SK-N-SH (cell line): ENCODE results near the gene ANKK1. TPM values are rescaled to one million over a fixed set of nuclear protein-coding genes. Genes with fewer than 3 reads are reported as not detected.

Experiments
- CTCF ChIA-PET: fragments of 300-600, 350-600 bp; formaldehyde crosslinking; extraction: SDS; loops from one replicate; lab custom pipeline; 2021; lab: Yijun Ruan, JAX
- POLR2A ChIA-PET: fragments of 350-600 bp; sonication (Branson Sonifier 250); formaldehyde crosslinking; extraction: SDS; loops from one replicate; lab custom pipeline; 2020; ENCODE audit warnings: antibody characterized with exemption, inconsistent platforms; lab: Yijun Ruan, JAX
- DNase-seq: peaks from one replicate; pipeline ENCODE4 v3.0.0; 2012
- H2AFZ ChIP-seq: fragments of 200-600 bp; sonication (generic); 2 replicates; pipeline ENCODE4 v1.8.1; 2016; ENCODE audit warnings: antibody characterized with exemption, mild to moderate bottlenecking, low read depth
- H3F3A ChIP-seq: fragments of 200-600 bp; sonication (generic); replicated peaks from 2 replicates; pipeline ENCODE3; 2016; ENCODE audit warnings: antibody characterized with exemption, mild to moderate bottlenecking; ENCODE audit not compliant: insufficient read depth
- H3K27ac ChIP-seq, 2 experiments: fragments of 200-500 bp in 1 of 2; fragments of 200-600 bp in 1 of 2; sonication (Bioruptor generic) in 1 of 2; sonication (generic), shearing (Covaris generic) in 1 of 2; 2 replicates each; pipeline versions ENCODE4 v1.5.1 to v1.6.1; 2014 to 2016; ENCODE audit warnings: low read depth in 2 of 2, inconsistent platforms in 1 of 2, low read length in 1 of 2, mild to moderate bottlenecking in 1 of 2, mixed read lengths in 1 of 2
- H3K27me3 ChIP-seq: fragments of 200-600 bp; sonication (generic), shearing (Covaris generic); 2 replicates; pipeline ENCODE4 v1.6.1; 2016; ENCODE audit warnings: mixed run types; ENCODE audit not compliant: insufficient read depth
- H3K36me3 ChIP-seq, 2 experiments: fragments of 200-500 bp in 1 of 2; fragments of 200-600 bp in 1 of 2; sonication (Bioruptor generic) in 1 of 2; sonication (generic) in 1 of 2; replicated peaks in 1 of 2; 2 replicates each; pipeline versions ENCODE3 to v1.5.1; 2014 to 2016; ENCODE audit warnings: low read length in 1 of 2, mild to moderate bottlenecking in 1 of 2; ENCODE audit not compliant: insufficient read depth in 2 of 2, control insufficient read depth in 1 of 2
- H3K4me1 ChIP-seq, 2 experiments: fragments of 200-500 bp in 1 of 2; fragments of 200-600 bp in 1 of 2; sonication (Bioruptor generic) in 1 of 2; sonication (generic), shearing (Covaris generic) in 1 of 2; 2 replicates each; pipeline versions ENCODE4 v1.5.1 to v1.6.1; 2014 to 2016; ENCODE audit warnings: low read depth in 1 of 2, low read length in 1 of 2, mixed run types in 1 of 2; ENCODE audit not compliant: insufficient read depth in 2 of 2, control insufficient read depth in 1 of 2
- H3K4me2 ChIP-seq: fragments of 200-600 bp; sonication (generic), shearing (Covaris generic); 2 replicates; pipeline ENCODE4 v1.6.1; 2017; ENCODE audit warnings: mixed run types
- H3K4me3 ChIP-seq, 2 experiments: fragments of 200-500 bp in 1 of 2; fragments of 200-600 bp in 1 of 2; sonication (Bioruptor generic) in 1 of 2; sonication (generic), shearing (Covaris generic) in 1 of 2; 2 replicates each; pipeline versions ENCODE4 v1.5.1 to v1.8.1; 2014 to 2016; ENCODE audit warnings: low read depth in 2 of 2, inconsistent platforms in 1 of 2, low read length in 1 of 2, mild to moderate bottlenecking in 1 of 2, mixed read lengths in 1 of 2, moderate library complexity in 1 of 2
- H3K79me2 ChIP-seq: fragments of 200-600 bp; sonication (generic); 2 replicates; pipeline ENCODE4 v1.8.1; 2017; ENCODE audit warnings: mild to moderate bottlenecking; ENCODE audit not compliant: insufficient read depth
- H3K9ac ChIP-seq: fragments of 200-600 bp; sonication (generic); 2 replicates; pipeline ENCODE4 v1.6.1; 2017; ENCODE audit warnings: mixed run types
- H3K9me2 ChIP-seq: fragments of 200-600 bp; sonication (generic); 2 replicates; pipeline ENCODE4 v1.6.1; 2017; ENCODE audit warnings: mixed run types
- H3K9me3 ChIP-seq: fragments of 200-600 bp; sonication (generic); 2 replicates; pipeline ENCODE4 v1.6.1; 2017; ENCODE audit warnings: mixed run types, mild to moderate bottlenecking, moderate library complexity
- H4K20me1 ChIP-seq: fragments of 200-600 bp; sonication (generic); 2 replicates; pipeline ENCODE4 v1.6.1; 2017; ENCODE audit warnings: mild to moderate bottlenecking, mixed run types; ENCODE audit not compliant: insufficient read depth
- EP300 ChIP-seq, 2 experiments: IDR thresholded peaks; 2 replicates each; pipeline versions ENCODE4 v1.4.0 to v1.6.1; 2012; ENCODE audit warnings: borderline replicate concordance in 1 of 2, low read depth in 1 of 2, low read length in 1 of 2
- FOSL2 ChIP-seq: IDR thresholded peaks from 2 replicates; pipeline ENCODE4 v1.4.0; 2012; ENCODE audit warnings: low read depth, mild to moderate bottlenecking, moderate library complexity, borderline replicate concordance
- GABPA ChIP-seq: IDR thresholded peaks from 2 replicates; pipeline ENCODE4 v1.4.0; 2012; ENCODE audit warnings: low read depth, mild to moderate bottlenecking
- GATA2 ChIP-seq: sonication (generic); formaldehyde crosslinking; IDR thresholded peaks from 2 replicates; pipeline ENCODE4 v1.5.0; 2020; ENCODE audit warnings: mild to moderate bottlenecking, missing genetic modification reagents
- MEF2A ChIP-seq: IDR thresholded peaks from 2 replicates; pipeline ENCODE4 v1.4.0; 2012; ENCODE audit warnings: low read depth, borderline replicate concordance
- NFIC ChIP-seq: IDR thresholded peaks from 2 replicates; pipeline ENCODE4 v1.4.0; 2012; ENCODE audit warnings: borderline replicate concordance
- POLR2AphosphoS5 ChIP-seq: IDR thresholded peaks from 2 replicates; pipeline ENCODE4 v1.6.1; 2012; ENCODE audit warnings: low read depth, low read length
- RCOR1 ChIP-seq: fragments of 150-350 bp; IDR thresholded peaks from 2 replicates; pipeline ENCODE4 v1.6.1; 2017; ENCODE audit warnings: antibody characterized with exemption, low read length
- RXRA ChIP-seq: IDR thresholded peaks from 2 replicates; pipeline ENCODE4 v1.4.0; 2012; ENCODE audit warnings: low read depth, mild to moderate bottlenecking, borderline replicate concordance
- SIN3A ChIP-seq: IDR thresholded peaks from 2 replicates; pipeline ENCODE4 v1.6.1; 2012; ENCODE audit warnings: low read depth, mild to moderate bottlenecking, low read length, moderate library complexity, borderline replicate concordance
- TAF1 ChIP-seq: IDR thresholded peaks from 2 replicates; pipeline ENCODE4 v1.6.1; 2012; ENCODE audit warnings: low read depth, mild to moderate bottlenecking, low read length, moderate library complexity, borderline replicate concordance
- TCF12 ChIP-seq: IDR thresholded peaks from 2 replicates; pipeline ENCODE4 v1.4.0; 2012
- TEAD4 ChIP-seq: IDR thresholded peaks from 2 replicates; pipeline ENCODE4 v1.4.0; 2012; ENCODE audit warnings: mild to moderate bottlenecking, borderline replicate concordance; ENCODE audit not compliant: insufficient read depth
- YY1 ChIP-seq: IDR thresholded peaks from 2 replicates; pipeline ENCODE4 v1.4.0; 2012; ENCODE audit warnings: low read depth, mild to moderate bottlenecking
- WGBS: methylation state at CpG from one replicate; pipeline ENCODE4 v1.1.6; 2017; ENCODE audit warnings: low lambda C conversion rate; 5-methylcytosine and 5-hydroxymethylcytosine counted together
- polyA plus RNA-seq, 3 experiments: library from polyadenylated mRNA; depleted of rRNA; stranded (reverse); fragments of >200 nt; gene quantifications; 2 replicates each; pipeline ENCODE4 v1.2.3, GENCODE V29; 2012
- TF ChIP-seq, protein P1 (sequence below): fragments of 150-350 bp; IDR thresholded peaks from 2 replicates; pipeline ENCODE4 v1.6.1; 2016; ENCODE audit warnings: mild to moderate bottlenecking, low read depth, low read length
- TF ChIP-seq, protein P2 (sequence below): IDR thresholded peaks from 2 replicates; pipeline ENCODE4 v1.4.0; 2012; ENCODE audit warnings: low read depth
- TF ChIP-seq, protein P3 (sequence below): fragments of 200-600 bp; sonication (generic); IDR thresholded peaks from 2 replicates; pipeline ENCODE4 v1.6.1; 2017; ENCODE audit warnings: antibody characterized with exemption, mild to moderate bottlenecking, moderate library complexity
- TF ChIP-seq, protein P4 (sequence below): IDR thresholded peaks from 2 replicates; pipeline ENCODE4 v1.6.1; 2012; ENCODE audit warnings: mild to moderate bottlenecking, low read depth, low read length, moderate library complexity

ANKK1 gene
- polyA plus RNA-seq, 1 of the 3 experiments (the other 2 are of a cell fraction) = 0.05 TPM

DNA sequence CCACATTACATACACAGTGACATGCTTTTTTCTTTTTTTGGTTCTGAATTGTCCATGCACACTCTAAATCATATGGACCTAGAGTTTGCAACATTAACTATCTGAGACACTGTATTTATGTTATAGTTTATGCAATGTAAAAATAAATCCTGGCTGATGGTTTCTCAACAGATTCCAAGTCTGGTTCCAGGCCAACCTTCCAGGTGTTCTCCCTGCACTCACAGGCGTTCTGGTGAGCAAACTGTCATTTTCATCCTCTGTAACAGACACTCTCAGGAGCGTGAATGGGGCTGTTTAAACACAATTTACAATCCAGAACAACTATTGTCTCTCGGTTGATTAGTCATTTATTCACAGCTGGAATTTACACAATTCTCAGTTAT, 36.5 kb upstream of the ANKK1 start:
- H3K9ac ChIP-seq = no peak overlapping the region
- no peak for DNase-seq
- H4K20me1 ChIP-seq = no peaks in the 10 kb centered on the region
- H3K4me2 ChIP-seq = no peak overlapping the region
- no peaks in the 10 kb centered on the region for H3F3A ChIP-seq
- H3K9me3 ChIP-seq = no peaks in the 10 kb centered on the region
- H3K36me3 ChIP-seq = peaks cover 7 to 16% of the 10 kb centered on the region in 2 experiments
- H2AFZ ChIP-seq = no peak overlapping the region
- H3K79me2 ChIP-seq = no peaks in the 10 kb centered on the region
- TF ChIP-seq RXRA (no peak), GABPA (no peak), EP300 (IDR thresholded peaks at IDR 0.05; ENCODE audit: borderline replicate concordance in 1 of 2, low read depth in 1 of 2, low read length in 1 of 2) (no peak), NFIC (no peak), MEF2A (no peak), GATA2 (CRISPR knock-in tag) (no peak), SIN3A (no peak)
- TF ChIP-seq, protein P1, sequence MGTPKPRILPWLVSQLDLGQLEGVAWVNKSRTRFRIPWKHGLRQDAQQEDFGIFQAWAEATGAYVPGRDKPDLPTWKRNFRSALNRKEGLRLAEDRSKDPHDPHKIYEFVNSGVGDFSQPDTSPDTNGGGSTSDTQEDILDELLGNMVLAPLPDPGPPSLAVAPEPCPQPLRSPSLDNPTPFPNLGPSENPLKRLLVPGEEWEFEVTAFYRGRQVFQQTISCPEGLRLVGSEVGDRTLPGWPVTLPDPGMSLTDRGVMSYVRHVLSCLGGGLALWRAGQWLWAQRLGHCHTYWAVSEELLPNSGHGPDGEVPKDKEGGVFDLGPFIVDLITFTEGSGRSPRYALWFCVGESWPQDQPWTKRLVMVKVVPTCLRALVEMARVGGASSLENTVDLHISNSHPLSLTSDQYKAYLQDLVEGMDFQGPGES = no peak
- TF ChIP-seq, protein P2, sequence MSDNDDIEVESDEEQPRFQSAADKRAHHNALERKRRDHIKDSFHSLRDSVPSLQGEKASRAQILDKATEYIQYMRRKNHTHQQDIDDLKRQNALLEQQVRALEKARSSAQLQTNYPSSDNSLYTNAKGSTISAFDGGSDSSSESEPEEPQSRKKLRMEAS = no peak
- H3K4me3 ChIP-seq = no peak overlapping the region
- no peak overlapping the region for H3K27ac ChIP-seq
- CTCF ChIA-PET = interaction anchor here (0.6 kb wide), 1 partner anchor 810 kb away, joined by 3 read pairs; no protein-coding TSS in a partner anchor
- no peaks in the 10 kb centered on the region for H3K27me3 ChIP-seq
- peaks cover 0 to 3% of the 10 kb centered on the region in 2 experiments; a peak in 1 of 4 replicates for H3K4me1 ChIP-seq
- 68% methylated on average over 3 of the region's 3 CpGs for WGBS
- POLR2A ChIA-PET = no interaction called here
- no peaks in the 10 kb centered on the region for H3K9me2 ChIP-seq

DNA sequence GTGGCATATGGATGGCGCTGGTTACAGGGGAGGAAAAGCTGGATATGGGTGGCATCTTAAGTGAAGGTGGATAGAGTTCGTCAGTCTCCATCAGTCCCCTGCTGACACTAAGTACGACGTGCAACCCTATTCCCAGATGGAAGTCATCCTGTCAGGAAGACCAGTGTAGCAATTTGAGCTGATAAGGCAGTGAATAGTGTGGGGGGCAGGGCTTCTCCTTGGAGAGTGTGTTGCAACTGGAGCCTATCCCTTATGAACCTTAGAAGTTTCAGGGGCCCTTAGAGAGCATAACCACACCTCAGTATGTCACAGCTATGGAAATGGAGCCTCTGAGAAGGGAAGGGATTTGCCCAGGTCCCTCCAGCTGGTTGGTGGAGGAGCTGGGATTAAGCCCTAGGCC, 36.1 kb upstream of the ANKK1 start:
- Histone ChIP-seq H3K9me2 (no peaks in the 10 kb centered on the region), H3K9ac (no peak overlapping the region), H3K36me3 (peaks cover 7 to 19% of the 10 kb centered on the region in 2 experiments), H3K79me2 (no peaks in the 10 kb centered on the region), H3K4me2 (no peak overlapping the region), H3K27me3 (no peaks in the 10 kb centered on the region), H4K20me1 (no peaks in the 10 kb centered on the region), H3K9me3 (no peaks in the 10 kb centered on the region), H3K27ac (no peak overlapping the region), H3K4me3 (no peak overlapping the region), H3F3A (no peaks in the 10 kb centered on the region), H3K4me1 (peaks cover 0 to 3% of the 10 kb centered on the region in 2 experiments; a peak in 1 of 4 replicates), H2AFZ (no peak overlapping the region)
- DNase-seq = no peak
- ChIA-PET CTCF (no interaction called here), POLR2A (no interaction called here)
- WGBS = 98% methylated on average over 4 of the region's 4 CpGs
- TF ChIP-seq TEAD4 = no peak
- no peak for TF ChIP-seq MEF2A
- TF ChIP-seq, protein P3, sequence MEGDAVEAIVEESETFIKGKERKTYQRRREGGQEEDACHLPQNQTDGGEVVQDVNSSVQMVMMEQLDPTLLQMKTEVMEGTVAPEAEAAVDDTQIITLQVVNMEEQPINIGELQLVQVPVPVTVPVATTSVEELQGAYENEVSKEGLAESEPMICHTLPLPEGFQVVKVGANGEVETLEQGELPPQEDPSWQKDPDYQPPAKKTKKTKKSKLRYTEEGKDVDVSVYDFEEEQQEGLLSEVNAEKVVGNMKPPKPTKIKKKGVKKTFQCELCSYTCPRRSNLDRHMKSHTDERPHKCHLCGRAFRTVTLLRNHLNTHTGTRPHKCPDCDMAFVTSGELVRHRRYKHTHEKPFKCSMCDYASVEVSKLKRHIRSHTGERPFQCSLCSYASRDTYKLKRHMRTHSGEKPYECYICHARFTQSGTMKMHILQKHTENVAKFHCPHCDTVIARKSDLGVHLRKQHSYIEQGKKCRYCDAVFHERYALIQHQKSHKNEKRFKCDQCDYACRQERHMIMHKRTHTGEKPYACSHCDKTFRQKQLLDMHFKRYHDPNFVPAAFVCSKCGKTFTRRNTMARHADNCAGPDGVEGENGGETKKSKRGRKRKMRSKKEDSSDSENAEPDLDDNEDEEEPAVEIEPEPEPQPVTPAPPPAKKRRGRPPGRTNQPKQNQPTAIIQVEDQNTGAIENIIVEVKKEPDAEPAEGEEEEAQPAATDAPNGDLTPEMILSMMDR = no peak
- TF ChIP-seq, protein P2 = no peak
- no peak for TF ChIP-seq POLR2AphosphoS5
- TF ChIP-seq RCOR1 = no peak
- TF ChIP-seq YY1 = no peak
- TF ChIP-seq GABPA = no peak
- no peak for TF ChIP-seq FOSL2
- no peak for TF ChIP-seq GATA2 (CRISPR knock-in tag)
- TF ChIP-seq, protein P4, sequence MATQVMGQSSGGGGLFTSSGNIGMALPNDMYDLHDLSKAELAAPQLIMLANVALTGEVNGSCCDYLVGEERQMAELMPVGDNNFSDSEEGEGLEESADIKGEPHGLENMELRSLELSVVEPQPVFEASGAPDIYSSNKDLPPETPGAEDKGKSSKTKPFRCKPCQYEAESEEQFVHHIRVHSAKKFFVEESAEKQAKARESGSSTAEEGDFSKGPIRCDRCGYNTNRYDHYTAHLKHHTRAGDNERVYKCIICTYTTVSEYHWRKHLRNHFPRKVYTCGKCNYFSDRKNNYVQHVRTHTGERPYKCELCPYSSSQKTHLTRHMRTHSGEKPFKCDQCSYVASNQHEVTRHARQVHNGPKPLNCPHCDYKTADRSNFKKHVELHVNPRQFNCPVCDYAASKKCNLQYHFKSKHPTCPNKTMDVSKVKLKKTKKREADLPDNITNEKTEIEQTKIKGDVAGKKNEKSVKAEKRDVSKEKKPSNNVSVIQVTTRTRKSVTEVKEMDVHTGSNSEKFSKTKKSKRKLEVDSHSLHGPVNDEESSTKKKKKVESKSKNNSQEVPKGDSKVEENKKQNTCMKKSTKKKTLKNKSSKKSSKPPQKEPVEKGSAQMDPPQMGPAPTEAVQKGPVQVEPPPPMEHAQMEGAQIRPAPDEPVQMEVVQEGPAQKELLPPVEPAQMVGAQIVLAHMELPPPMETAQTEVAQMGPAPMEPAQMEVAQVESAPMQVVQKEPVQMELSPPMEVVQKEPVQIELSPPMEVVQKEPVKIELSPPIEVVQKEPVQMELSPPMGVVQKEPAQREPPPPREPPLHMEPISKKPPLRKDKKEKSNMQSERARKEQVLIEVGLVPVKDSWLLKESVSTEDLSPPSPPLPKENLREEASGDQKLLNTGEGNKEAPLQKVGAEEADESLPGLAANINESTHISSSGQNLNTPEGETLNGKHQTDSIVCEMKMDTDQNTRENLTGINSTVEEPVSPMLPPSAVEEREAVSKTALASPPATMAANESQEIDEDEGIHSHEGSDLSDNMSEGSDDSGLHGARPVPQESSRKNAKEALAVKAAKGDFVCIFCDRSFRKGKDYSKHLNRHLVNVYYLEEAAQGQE = no peak
- no peak for TF ChIP-seq TAF1
- no peak for TF ChIP-seq TCF12
- no peak for TF ChIP-seq RXRA
